Measurements from ENCODE around the gene BRCA2. TPM values are rescaled to one million over a fixed set of nuclear protein-coding genes. Genes with fewer than 3 reads are reported as not detected.

BRCA2 gene
- total RNA-seq, 1 experiment from 2014 or later: 14.5 TPM

DNA sequence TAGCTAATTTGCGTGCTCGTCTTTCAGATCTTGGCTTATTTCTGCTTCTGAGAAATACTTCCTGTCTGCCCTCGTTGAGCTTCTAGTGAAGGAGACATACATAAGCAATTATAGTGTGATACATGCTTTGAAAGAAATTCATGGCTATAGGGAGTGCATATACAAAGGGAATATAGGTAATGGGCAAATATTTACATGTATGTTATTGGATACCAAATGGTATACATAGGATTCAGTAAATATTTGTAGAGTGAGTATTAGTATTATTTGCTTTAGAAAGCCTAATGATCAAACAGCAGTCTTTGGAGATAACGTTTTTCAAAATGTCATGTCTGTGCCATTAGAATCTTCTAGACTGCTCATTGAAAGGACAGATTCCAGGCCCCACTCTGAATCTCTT is 5.2 kb downstream of the BRCA2 start:
- intact Hi-C loops (cut with micrococcal nuclease; ENCODE audit: unreplicated experiment): no loop called here
- Histone ChIP-seq H3K27ac (no peak overlapping the region), H3K4me2 (no peak overlapping the region), H4K20me1 (ENCODE audit: insufficient read depth) (no peaks in the 10 kb centered on the region), H2AFZ (no peak overlapping the region), H3K79me2 (ENCODE audit: low read depth) (peaks cover 9% of the 10 kb centered on the region), H3K9me3 (ENCODE audit: insufficient read depth, low read depth) (no peaks in the 10 kb centered on the region; the same call in 1 of the 2 replicates), H3K9me2 (ENCODE audit: insufficient read depth) (no peaks in the 10 kb centered on the region), H3K36me3 (ENCODE audit: low read depth) (peaks cover 16% of the 10 kb centered on the region; the same call in 1 of the 2 replicates), H3K4me1 (replicated peaks; ENCODE audit: insufficient read depth) (peaks cover 10% of the 10 kb centered on the region), H3F3A (ENCODE audit: insufficient read depth, low read depth) (no peaks in the 10 kb centered on the region), H3K27me3 (ENCODE audit: insufficient read depth, low read depth) (no peaks in the 10 kb centered on the region), H3K4me3 (no peak overlapping the region)
- ChIA-PET POLR2A (ENCODE audit: unreplicated experiment) (no interaction called here), CTCF (interaction anchor here (0.6 kb wide), 1 partner anchor 108 kb away, joined by 3 read pairs; no protein-coding TSS in a partner anchor)
- no TSS peak for BruUV-seq (replicated peaks)
- DNase-seq: no peak
- TF ChIP-seq EZH2 (IDR thresholded peaks at IDR 0.05; ENCODE audit: low read depth): no peak
- TF ChIP-seq, protein P1, sequence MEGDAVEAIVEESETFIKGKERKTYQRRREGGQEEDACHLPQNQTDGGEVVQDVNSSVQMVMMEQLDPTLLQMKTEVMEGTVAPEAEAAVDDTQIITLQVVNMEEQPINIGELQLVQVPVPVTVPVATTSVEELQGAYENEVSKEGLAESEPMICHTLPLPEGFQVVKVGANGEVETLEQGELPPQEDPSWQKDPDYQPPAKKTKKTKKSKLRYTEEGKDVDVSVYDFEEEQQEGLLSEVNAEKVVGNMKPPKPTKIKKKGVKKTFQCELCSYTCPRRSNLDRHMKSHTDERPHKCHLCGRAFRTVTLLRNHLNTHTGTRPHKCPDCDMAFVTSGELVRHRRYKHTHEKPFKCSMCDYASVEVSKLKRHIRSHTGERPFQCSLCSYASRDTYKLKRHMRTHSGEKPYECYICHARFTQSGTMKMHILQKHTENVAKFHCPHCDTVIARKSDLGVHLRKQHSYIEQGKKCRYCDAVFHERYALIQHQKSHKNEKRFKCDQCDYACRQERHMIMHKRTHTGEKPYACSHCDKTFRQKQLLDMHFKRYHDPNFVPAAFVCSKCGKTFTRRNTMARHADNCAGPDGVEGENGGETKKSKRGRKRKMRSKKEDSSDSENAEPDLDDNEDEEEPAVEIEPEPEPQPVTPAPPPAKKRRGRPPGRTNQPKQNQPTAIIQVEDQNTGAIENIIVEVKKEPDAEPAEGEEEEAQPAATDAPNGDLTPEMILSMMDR (conservative IDR thresholded peaks at IDR 0.05): no peak

DNA sequence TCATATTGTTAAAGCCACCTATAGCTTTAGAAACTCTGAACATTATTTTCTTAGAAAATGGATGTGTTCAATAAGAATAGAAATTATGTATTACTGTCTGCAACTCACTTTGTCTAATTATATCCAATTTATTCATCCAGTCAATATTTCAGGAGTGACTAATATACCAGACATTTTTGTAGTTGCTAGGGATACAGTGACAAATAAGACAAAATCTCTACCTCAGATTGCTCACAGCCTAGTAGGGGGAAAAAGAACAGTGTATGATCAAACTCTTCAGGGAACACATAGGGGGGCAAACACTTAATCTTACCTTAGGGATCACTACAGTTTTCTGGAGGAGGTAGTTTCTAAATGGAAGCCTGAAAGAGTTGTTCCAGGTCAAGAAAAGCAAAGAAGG is 8.6 kb downstream of the BRCA2 start:
- Histone ChIP-seq H3K4me2 (no peak overlapping the region), H3K4me3 (no peak overlapping the region), H3K36me3 (ENCODE audit: low read depth) (peaks cover 16% of the 10 kb centered on the region; the same call in 1 of the 2 replicates), H3K9me3 (ENCODE audit: insufficient read depth, low read depth) (no peaks in the 10 kb centered on the region; the same call in 1 of the 2 replicates), H4K20me1 (ENCODE audit: insufficient read depth) (no peaks in the 10 kb centered on the region), H3F3A (ENCODE audit: insufficient read depth, low read depth) (no peaks in the 10 kb centered on the region), H3K27ac (no peak overlapping the region), H2AFZ (no peak overlapping the region), H3K79me2 (ENCODE audit: low read depth) (no peaks in the 10 kb centered on the region), H3K9me2 (ENCODE audit: insufficient read depth) (no peaks in the 10 kb centered on the region), H3K27me3 (ENCODE audit: insufficient read depth, low read depth) (no peaks in the 10 kb centered on the region), H3K4me1 (replicated peaks; ENCODE audit: insufficient read depth) (no peaks in the 10 kb centered on the region)
- CTCF ChIA-PET: no interaction called here
- no peak for TF ChIP-seq EZH2 (IDR thresholded peaks at IDR 0.05; ENCODE audit: low read depth)
- TF ChIP-seq, protein P1 (conservative IDR thresholded peaks at IDR 0.05): no peak
- POLR2A ChIA-PET (ENCODE audit: unreplicated experiment): no interaction called here
- intact Hi-C loops (cut with micrococcal nuclease; ENCODE audit: unreplicated experiment): no loop called here
- no TSS peak for BruUV-seq (replicated peaks)
- no peak for DNase-seq

DNA sequence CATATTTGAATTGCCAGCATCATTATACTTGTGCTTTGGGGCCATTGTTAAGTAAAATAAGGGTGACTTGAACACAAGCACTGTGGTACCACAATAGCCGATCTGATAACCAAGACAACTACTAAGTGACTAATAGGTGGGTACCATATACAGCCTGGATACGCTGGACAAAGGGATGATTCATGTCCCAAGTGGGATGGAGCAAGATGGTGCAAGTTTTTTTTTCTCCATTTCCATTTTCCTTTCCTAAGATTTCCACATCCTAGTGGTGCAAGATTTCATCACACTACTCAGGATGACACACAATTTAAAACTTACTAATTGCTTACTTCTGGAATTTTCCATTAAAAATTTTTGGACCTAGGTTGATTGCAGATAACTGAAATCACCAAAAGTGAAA is 15.1 kb downstream of the BRCA2 start:
- no peaks in the 10 kb centered on the region for H3K79me2 ChIP-seq (ENCODE audit: low read depth)
- H3K4me2 ChIP-seq: no peak overlapping the region
- no peak overlapping the region for H3K4me3 ChIP-seq
- no peaks in the 10 kb centered on the region for H3K27me3 ChIP-seq (ENCODE audit: insufficient read depth, low read depth)
- no peaks in the 10 kb centered on the region for H3K9me2 ChIP-seq (ENCODE audit: insufficient read depth)
- H3K4me1 ChIP-seq (replicated peaks; ENCODE audit: insufficient read depth): no peaks in the 10 kb centered on the region
- POLR2A ChIA-PET (ENCODE audit: unreplicated experiment): no interaction called here
- no peak for DNase-seq
- H2AFZ ChIP-seq: no peak overlapping the region
- peaks cover 30% of the 10 kb centered on the region for H3K36me3 ChIP-seq (ENCODE audit: low read depth)
- no peaks in the 10 kb centered on the region for H3F3A ChIP-seq (ENCODE audit: insufficient read depth, low read depth)
- BruUV-seq (replicated peaks): no TSS peak
- H3K27ac ChIP-seq: no peak overlapping the region
- peaks cover 4% of the 10 kb centered on the region; the same call in 1 of the 2 replicates for H3K9me3 ChIP-seq (ENCODE audit: insufficient read depth, low read depth)
- intact Hi-C loops (cut with micrococcal nuclease; ENCODE audit: unreplicated experiment): no loop called here
- TF ChIP-seq, protein P1 (conservative IDR thresholded peaks at IDR 0.05): no peak
- no peak for TF ChIP-seq EZH2 (IDR thresholded peaks at IDR 0.05; ENCODE audit: low read depth)
- no peaks in the 10 kb centered on the region for H4K20me1 ChIP-seq (ENCODE audit: insufficient read depth)
- CTCF ChIA-PET: interaction anchor here (0.6 kb wide), 1 partner anchor 15 kb away, joined by 4 read pairs; no protein-coding TSS in a partner anchor
